Measurements from ENCODE around the gene KRT7.

Gene KRT7

DNA sequence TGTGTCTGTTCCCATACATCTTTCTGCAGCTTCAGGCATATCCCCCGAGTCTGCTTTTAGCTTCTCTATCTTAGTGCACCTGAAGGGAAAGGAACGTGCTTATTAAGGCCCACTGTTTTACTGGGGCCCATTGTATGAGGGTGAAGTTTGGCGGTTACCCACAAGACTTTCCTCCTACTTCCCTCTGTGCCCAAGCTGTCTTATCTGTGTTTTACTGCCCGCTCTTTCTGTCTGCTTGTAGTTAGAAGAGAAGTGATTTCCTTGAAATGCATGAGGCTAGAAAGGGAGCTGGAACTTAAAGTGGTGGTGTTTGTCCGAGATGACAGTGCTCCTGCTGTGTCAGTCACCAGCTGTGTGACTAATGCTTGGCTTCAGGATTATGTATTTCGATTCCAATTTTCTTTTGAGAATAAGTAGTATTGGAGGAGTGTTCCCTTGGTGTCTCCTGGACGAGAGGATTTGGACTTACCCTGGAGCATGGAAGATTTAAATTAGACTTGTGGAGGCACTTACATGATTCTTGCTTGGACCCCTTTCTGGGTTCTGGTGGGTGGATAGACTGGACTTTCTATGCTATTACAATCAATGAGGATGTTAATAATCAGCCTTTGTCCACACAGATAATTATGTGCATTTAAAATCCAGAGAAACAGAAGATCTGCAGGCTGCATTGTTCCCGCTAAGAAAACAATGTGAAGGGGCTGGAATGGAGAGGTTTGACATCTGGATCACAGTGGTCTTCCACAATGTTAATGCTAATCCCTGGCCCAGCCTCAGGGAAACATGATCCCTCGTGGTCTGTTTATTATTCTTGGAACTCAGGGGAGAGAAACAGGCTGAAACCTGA, 27.5 kb downstream of the KRT7 start:
- Histone ChIP-seq H3K36me3 (no peaks in the 10 kb centered on the region), H3K4me1 (peaks cover 11 to 31% (median 18%) of the 10 kb centered on the region in 10 experiments), H3K4me2 (peak overlapping the region; percentile 11 to 74 (median 44); a peak in 20 of 22 replicates), H3K4me3 (no peak overlapping the region), H3K9ac (peak overlapping the region in 1 of 11 experiments; percentile 43; a peak in 3 of 22 replicates), H4K20me1 (no peaks in the 10 kb centered on the region), H3K27ac (peak overlapping the region in 5 of 11 experiments; percentile 1 to 61 (median 33); a peak in 8 of 22 replicates), H3K9me3 (replicated peaks in 1 of 11) (peaks cover 0 to 18% (median 12%) of the 10 kb centered on the region in 11 experiments; a peak in 13 of 22 replicates), H3K27me3 (no peaks in the 10 kb centered on the region)
- no peak for TF ChIP-seq Cebpa-rat (IDR thresholded peaks at IDR 0.05)

DNA sequence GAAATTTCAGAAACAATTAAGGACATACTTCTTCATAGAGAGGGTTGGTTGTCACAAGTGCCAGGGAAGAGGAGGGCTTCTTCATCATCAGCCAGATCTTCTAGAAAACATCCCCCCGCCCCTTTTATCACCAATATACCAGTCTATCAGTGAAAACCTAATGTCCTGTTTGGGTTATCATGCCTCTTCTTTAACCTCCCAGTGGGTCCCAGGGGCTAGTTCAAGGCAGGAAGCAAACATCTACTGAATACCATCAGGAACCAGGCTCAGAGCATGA, 28.1 kb downstream of the KRT7 start:
- no peaks in the 10 kb centered on the region for H4K20me1 ChIP-seq
- no peaks in the 10 kb centered on the region for H3K27me3 ChIP-seq
- H3K4me1 ChIP-seq, result peaks cover 11 to 31% (median 18%) of the 10 kb centered on the region in 10 experiments
- no peak overlapping the region for H3K9ac ChIP-seq
- H3K27ac ChIP-seq, result no peak overlapping the region
- H3K4me2 ChIP-seq, result peak overlapping the region in 7 of 11 experiments; percentile 11 to 74 (median 58); a peak in 7 of 22 replicates
- no peak overlapping the region for H3K4me3 ChIP-seq
- TF ChIP-seq Cebpa-rat (IDR thresholded peaks at IDR 0.05), result no peak
- no peaks in the 10 kb centered on the region for H3K36me3 ChIP-seq
- H3K9me3 ChIP-seq (replicated peaks in 1 of 11), result peaks cover 0 to 18% (median 12%) of the 10 kb centered on the region in 11 experiments; a peak in 13 of 22 replicates

DNA sequence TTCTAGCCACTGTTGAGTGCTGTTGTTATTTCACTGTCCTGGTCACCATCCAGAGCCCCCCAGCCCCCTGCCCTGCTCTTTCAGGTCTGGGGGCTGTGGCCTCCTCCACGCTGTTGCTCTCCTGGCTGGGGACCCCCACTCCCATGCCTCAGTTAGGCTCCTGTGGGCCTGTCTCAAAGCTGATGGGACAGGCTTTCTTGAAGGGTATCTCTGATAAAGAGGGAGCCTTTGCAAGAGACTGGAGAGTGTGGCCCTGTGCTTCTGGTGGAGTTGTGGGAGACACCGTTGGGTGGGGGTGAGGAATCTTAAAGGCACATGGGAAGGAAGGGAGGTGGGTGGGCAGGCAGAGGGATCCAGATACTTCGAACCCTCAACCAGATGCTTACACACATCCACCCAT, 29.2 kb downstream of the KRT7 start:
- H3K4me1 ChIP-seq, result peaks cover 11 to 28% (median 18%) of the 10 kb centered on the region in 10 experiments
- H3K36me3 ChIP-seq, result no peaks in the 10 kb centered on the region
- H3K9me3 ChIP-seq (replicated peaks in 1 of 11), result peaks cover 0 to 18% (median 12%) of the 10 kb centered on the region in 11 experiments; a peak in 13 of 22 replicates
- no peak overlapping the region for H3K4me2 ChIP-seq
- H4K20me1 ChIP-seq, result no peaks in the 10 kb centered on the region
- no peak overlapping the region for H3K27ac ChIP-seq
- no peak overlapping the region for H3K9ac ChIP-seq
- H3K4me3 ChIP-seq, result no peak overlapping the region
- TF ChIP-seq Cebpa-rat (IDR thresholded peaks at IDR 0.05), result no peak
- H3K27me3 ChIP-seq, result no peaks in the 10 kb centered on the region

DNA sequence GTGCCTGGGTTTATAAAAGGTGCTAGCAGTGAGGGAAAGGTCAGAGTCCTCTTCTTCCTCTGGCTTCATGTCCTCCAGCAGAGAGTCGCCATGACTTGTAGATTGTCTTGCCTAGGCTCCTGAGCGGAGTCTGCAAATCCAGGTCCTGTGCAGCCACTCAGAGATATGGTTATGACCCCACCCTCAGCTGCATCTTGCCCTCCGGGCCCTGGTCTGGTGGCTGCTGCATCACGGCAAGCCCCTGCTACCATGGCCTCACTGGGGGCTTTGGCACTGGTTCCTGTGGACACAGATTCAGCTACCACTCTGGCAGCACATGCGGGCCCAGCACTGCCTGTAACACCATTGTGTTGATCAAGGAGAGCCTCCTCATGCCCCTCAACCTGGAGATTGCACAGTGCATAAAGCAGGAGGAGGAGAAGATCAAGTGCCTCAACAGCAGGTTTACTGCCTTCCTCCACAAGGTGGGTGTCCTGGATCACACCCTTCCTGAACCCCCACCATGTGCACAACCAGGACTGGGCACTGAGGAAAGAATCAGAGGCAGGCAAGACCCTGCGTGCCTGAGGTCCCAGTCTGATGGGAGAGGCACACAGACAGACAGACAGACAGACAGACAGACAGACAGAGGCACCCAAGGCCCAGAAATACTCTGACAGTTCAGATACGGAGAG, 30.9 kb downstream of the KRT7 start:
- H3K9ac ChIP-seq, result no peak overlapping the region
- no peak for TF ChIP-seq Cebpa-rat (IDR thresholded peaks at IDR 0.05)
- H3K27ac ChIP-seq, result no peak overlapping the region
- no peak overlapping the region for H3K4me2 ChIP-seq
- no peaks in the 10 kb centered on the region for H3K36me3 ChIP-seq
- H4K20me1 ChIP-seq, result no peaks in the 10 kb centered on the region
- H3K4me1 ChIP-seq, result peaks cover 11 to 25% (median 18%) of the 10 kb centered on the region in 10 experiments
- H3K27me3 ChIP-seq, result no peaks in the 10 kb centered on the region
- H3K9me3 ChIP-seq (replicated peaks in 1 of 11), result peaks cover 0 to 15% (median 12%) of the 10 kb centered on the region in 11 experiments; a peak in 13 of 22 replicates
- no peak overlapping the region for H3K4me3 ChIP-seq

DNA sequence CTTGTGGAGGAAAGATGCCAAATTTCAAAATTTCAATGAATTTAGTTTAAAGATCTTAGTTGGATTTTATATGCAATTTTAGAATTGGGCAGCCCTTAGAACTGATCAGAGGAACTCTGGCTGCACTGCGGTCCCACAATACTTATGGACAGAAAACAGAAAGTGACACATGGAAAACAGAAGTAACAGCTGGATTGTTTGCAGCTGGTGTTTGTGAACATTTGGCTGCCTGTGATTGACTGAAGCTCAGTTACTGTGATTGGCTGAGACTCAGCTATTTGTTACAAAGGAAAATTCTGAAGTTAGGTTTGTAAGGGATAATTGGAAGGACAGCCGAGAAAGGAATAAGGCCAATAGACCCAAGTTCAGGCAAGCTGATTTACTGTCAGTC, 31.4 kb downstream of the KRT7 start:
- Histone ChIP-seq H3K4me2 (no peak overlapping the region), H3K4me3 (no peak overlapping the region), H3K9me3 (replicated peaks in 1 of 11) (peaks cover 0 to 15% (median 12%) of the 10 kb centered on the region in 11 experiments; a peak in 13 of 22 replicates), H3K27me3 (no peaks in the 10 kb centered on the region), H3K27ac (no peak overlapping the region), H3K9ac (no peak overlapping the region), H4K20me1 (no peaks in the 10 kb centered on the region), H3K4me1 (peaks cover 11 to 20% (median 16%) of the 10 kb centered on the region in 10 experiments), H3K36me3 (no peaks in the 10 kb centered on the region)
- no peak for TF ChIP-seq Cebpa-rat (IDR thresholded peaks at IDR 0.05)

DNA sequence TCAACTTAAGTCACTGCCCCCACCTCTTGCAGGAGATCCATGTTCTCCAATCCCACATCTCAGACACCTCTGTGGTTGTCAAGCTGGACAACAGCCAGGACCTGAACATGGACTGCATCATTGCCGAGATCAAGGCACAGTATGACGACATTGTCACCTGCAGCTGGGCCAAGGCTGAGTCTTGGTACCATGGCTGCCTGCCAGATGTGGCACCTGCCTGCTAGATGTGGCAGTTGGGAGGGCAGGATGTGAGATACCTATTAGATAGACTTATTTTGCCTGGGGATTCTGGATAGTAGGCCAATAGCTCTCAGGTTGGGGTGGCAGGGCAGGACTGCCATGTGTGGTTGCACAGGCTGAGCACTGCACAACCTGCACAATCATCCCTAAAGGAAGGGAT, 33.5 kb downstream of the KRT7 start:
- no peaks in the 10 kb centered on the region for H3K4me1 ChIP-seq

DNA sequence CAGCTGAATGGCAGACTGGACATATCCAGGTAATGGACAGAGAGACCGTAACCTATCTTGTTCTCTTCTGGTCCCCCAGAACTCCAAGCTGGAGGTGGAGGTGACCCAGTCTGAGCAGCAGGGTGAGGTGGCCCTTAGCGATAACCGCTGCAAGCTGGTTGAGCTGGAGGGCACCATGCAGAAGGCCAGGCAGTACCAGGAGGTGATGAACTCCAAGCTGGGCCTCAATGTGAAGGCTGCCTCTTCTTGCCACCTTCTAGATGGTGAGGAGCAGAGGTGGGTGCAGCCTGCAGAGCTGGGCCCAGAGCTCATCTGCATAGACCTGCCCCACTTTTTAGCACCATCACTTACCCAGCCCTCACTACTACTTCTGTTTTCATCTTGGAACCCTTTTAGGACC, 34.2 kb downstream of the KRT7 start:
- Histone ChIP-seq H3K36me3 (no peaks in the 10 kb centered on the region), H4K20me1 (no peaks in the 10 kb centered on the region), H3K9me3 (replicated peaks in 1 of 11) (peaks cover 0 to 13% (median 9%) of the 10 kb centered on the region in 11 experiments; a peak in 13 of 22 replicates), H3K4me1 (no peaks in the 10 kb centered on the region), H3K4me2 (no peak overlapping the region), H3K27ac (no peak overlapping the region), H3K9ac (no peak overlapping the region), H3K27me3 (no peaks in the 10 kb centered on the region), H3K4me3 (no peak overlapping the region)
- no peak for TF ChIP-seq Cebpa-rat (IDR thresholded peaks at IDR 0.05)

More for the DNA sequence above, 33.5 kb downstream of the KRT7 start:
- Histone ChIP-seq H3K36me3 (no peaks in the 10 kb centered on the region), H3K4me3 (no peak overlapping the region), H3K27me3 (no peaks in the 10 kb centered on the region), H4K20me1 (no peaks in the 10 kb centered on the region), H3K4me2 (no peak overlapping the region), H3K9me3 (replicated peaks in 1 of 11) (peaks cover 0 to 15% (median 12%) of the 10 kb centered on the region in 11 experiments; a peak in 13 of 22 replicates), H3K9ac (no peak overlapping the region), H3K27ac (no peak overlapping the region)
- no peak for TF ChIP-seq Cebpa-rat (IDR thresholded peaks at IDR 0.05)

DNA sequence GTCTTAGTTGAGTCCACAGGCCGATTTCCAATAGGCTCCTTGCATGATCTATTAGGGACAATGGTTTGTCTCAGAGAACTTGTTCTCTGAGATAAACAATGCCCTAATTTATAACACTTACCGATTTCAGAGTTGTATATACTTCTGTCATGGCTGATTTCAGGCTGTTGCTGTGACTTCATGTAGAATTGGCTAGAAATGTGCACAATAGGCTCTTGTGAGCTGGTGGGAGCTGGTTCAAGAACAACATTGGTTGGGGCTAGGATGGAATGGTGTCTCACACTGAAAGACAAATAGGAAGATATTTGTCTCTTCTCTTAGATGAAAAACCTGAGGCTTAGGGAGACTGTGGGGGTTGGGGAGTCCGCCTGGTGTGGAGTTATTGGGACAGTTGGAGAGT, 34.7 kb downstream of the KRT7 start:
- TF ChIP-seq Cebpa-rat (IDR thresholded peaks at IDR 0.05), result no peak
- no peaks in the 10 kb centered on the region for H3K27me3 ChIP-seq
- no peaks in the 10 kb centered on the region for H4K20me1 ChIP-seq
- no peaks in the 10 kb centered on the region for H3K4me1 ChIP-seq
- no peak overlapping the region for H3K27ac ChIP-seq
- peaks cover 0 to 8% (median 5%) of the 10 kb centered on the region in 11 experiments; a peak in 12 of 22 replicates for H3K9me3 ChIP-seq (replicated peaks in 1 of 11)
- no peak overlapping the region for H3K4me2 ChIP-seq
- H3K36me3 ChIP-seq, result no peaks in the 10 kb centered on the region
- no peak overlapping the region for H3K9ac ChIP-seq
- H3K4me3 ChIP-seq, result no peak overlapping the region

DNA sequence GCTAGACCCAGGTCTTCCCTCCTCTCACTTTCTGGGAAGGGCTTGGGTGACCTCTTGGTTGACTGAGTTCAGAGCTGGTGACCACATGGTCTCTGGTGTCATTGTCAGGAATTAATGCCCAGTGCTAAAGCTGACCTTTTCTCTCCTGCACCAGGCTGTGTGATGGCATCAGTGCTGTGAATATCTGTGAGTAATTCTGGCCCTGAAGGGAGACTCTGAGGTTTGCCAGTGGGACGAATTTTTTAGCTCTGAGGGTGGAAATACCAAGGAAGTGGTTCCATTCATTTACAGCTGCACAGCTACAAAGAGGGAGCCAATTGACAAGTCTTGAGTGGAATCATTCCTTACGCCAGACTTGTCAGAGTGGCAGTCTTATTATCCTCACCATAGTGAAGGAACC, 35.2 kb downstream of the KRT7 start:
- H3K9ac ChIP-seq, result no peak overlapping the region
- H4K20me1 ChIP-seq, result no peaks in the 10 kb centered on the region
- H3K36me3 ChIP-seq, result no peaks in the 10 kb centered on the region
- H3K4me2 ChIP-seq, result no peak overlapping the region
- H3K4me1 ChIP-seq, result no peaks in the 10 kb centered on the region
- no peak overlapping the region for H3K27ac ChIP-seq
- H3K9me3 ChIP-seq (replicated peaks in 1 of 11), result peaks cover 0 to 3% (median under 1%) of the 10 kb centered on the region in 11 experiments; a peak in 5 of 22 replicates
- TF ChIP-seq Cebpa-rat (IDR thresholded peaks at IDR 0.05), result no peak
- H3K27me3 ChIP-seq, result no peaks in the 10 kb centered on the region
- H3K4me3 ChIP-seq, result no peak overlapping the region
